ENCODE data around the gene GPR35.

Gene GPR35

GRCh38 chr2:240582781-240583180, 42.5 kb upstream of the GPR35 start:
- Histone ChIP-seq H3K4me1 (ENCODE audit: control insufficient read depth, low read length) (peaks cover 72% of the 10 kb centered on the region), H3K9me3 (ENCODE audit: control insufficient read depth, insufficient read depth, low read length) (no peaks in the 10 kb centered on the region), H3K27me3 (ENCODE audit: control insufficient read depth, low read length) (no peaks in the 10 kb centered on the region), H3K79me2 (ENCODE audit: control insufficient read depth, low read length) (peaks cover 77% of the 10 kb centered on the region), H3K36me3 (ENCODE audit: control insufficient read depth, low read length) (peaks cover 52% of the 10 kb centered on the region), H4K20me1 (ENCODE audit: control insufficient read depth, insufficient read depth, low read depth, low read length) (peaks cover 6% of the 10 kb centered on the region), H3K27ac (ENCODE audit: low read depth, low read length) (0 out of 2 replicates have a peak overlapping the region, but pooled peaks have one; percentile 98), H3K4me2 (ENCODE audit: low read length) (peak overlapping the region; percentile 96), H3K9me2 (replicated peaks; ENCODE audit: control insufficient read depth, low read length) (no peaks in the 10 kb centered on the region), H3F3A (ENCODE audit: control insufficient read depth, insufficient read depth) (peaks cover 18% of the 10 kb centered on the region), H3K4me3 (ENCODE audit: low read length) (0 out of 2 replicates have a peak overlapping the region, but pooled peaks have one; percentile 78)
- TF ChIP-seq CTCF (IDR thresholded peaks at IDR 0.05; ENCODE audit: low read depth, low read length, poor library complexity, severe bottlenecking): no peak
- no peak for TF ChIP-seq EZH2phosphoT487 (IDR thresholded peaks at IDR 0.05; ENCODE audit: borderline replicate concordance, low read length)

- peaks cover 85% of the 10 kb centered on the region for H3K79me2 ChIP-seq (ENCODE audit: control insufficient read depth, low read length)
- no peaks in the 10 kb centered on the region for H3K9me2 ChIP-seq (replicated peaks; ENCODE audit: control insufficient read depth, low read length)
- peak overlapping the region; percentile 98 for H3K27ac ChIP-seq (ENCODE audit: low read depth, low read length)
- H3K4me2 ChIP-seq (ENCODE audit: low read length): peak overlapping the region; percentile 96
- peaks cover 13% of the 10 kb centered on the region for H4K20me1 ChIP-seq (ENCODE audit: control insufficient read depth, insufficient read depth, low read depth, low read length)
- H3K4me1 ChIP-seq (ENCODE audit: control insufficient read depth, low read length): peaks cover 82% of the 10 kb centered on the region
- TF ChIP-seq EZH2phosphoT487 (IDR thresholded peaks at IDR 0.05; ENCODE audit: borderline replicate concordance, low read length): no peak
- no peak for TF ChIP-seq CTCF (IDR thresholded peaks at IDR 0.05; ENCODE audit: low read depth, low read length, poor library complexity, severe bottlenecking)
- H3K9me3 ChIP-seq (ENCODE audit: control insufficient read depth, insufficient read depth, low read length): no peaks in the 10 kb centered on the region
- peaks cover 43% of the 10 kb centered on the region for H3K36me3 ChIP-seq (ENCODE audit: control insufficient read depth, low read length)
- H3F3A ChIP-seq (ENCODE audit: control insufficient read depth, insufficient read depth): peaks cover 18% of the 10 kb centered on the region
- H3K4me3 ChIP-seq (ENCODE audit: low read length): peak overlapping the region; percentile 78
- no peaks in the 10 kb centered on the region for H3K27me3 ChIP-seq (ENCODE audit: control insufficient read depth, low read length)
These were observed 41.5 kb upstream of the GPR35 start for GRCh38 chr2:240583774-240584173.

GRCh38 chr2:240584486-240585031, 40.7 kb upstream of the GPR35 start:
- Histone ChIP-seq H4K20me1 (ENCODE audit: control insufficient read depth, insufficient read depth, low read depth, low read length) (peaks cover 13% of the 10 kb centered on the region), H3K79me2 (ENCODE audit: control insufficient read depth, low read length) (peaks cover 85% of the 10 kb centered on the region), H3K9me3 (ENCODE audit: control insufficient read depth, insufficient read depth, low read length) (no peaks in the 10 kb centered on the region), H3F3A (ENCODE audit: control insufficient read depth, insufficient read depth) (peaks cover 18% of the 10 kb centered on the region), H3K4me3 (ENCODE audit: low read length) (peak overlapping the region; percentile 78), H3K27ac (ENCODE audit: low read depth, low read length) (peak overlapping the region; percentile 98), H3K36me3 (ENCODE audit: control insufficient read depth, low read length) (peaks cover 43% of the 10 kb centered on the region), H3K4me2 (ENCODE audit: low read length) (peak overlapping the region; percentile 96), H3K4me1 (ENCODE audit: control insufficient read depth, low read length) (peaks cover 74% of the 10 kb centered on the region), H3K9me2 (replicated peaks; ENCODE audit: control insufficient read depth, low read length) (no peaks in the 10 kb centered on the region), H3K27me3 (ENCODE audit: control insufficient read depth, low read length) (no peaks in the 10 kb centered on the region)
- TF ChIP-seq EZH2phosphoT487 (IDR thresholded peaks at IDR 0.05; ENCODE audit: borderline replicate concordance, low read length): no peak
- TF ChIP-seq CTCF (IDR thresholded peaks at IDR 0.05; ENCODE audit: low read depth, low read length, poor library complexity, severe bottlenecking): no peak

Data from DOHH2 (cell line).